Measurements from ENCODE around the gene SESN1.
"Not testable (repeated sequence)": the region's sequence is repeated elsewhere in the genome, so short reads cannot be mapped to it uniquely, and the experiment has no call there.

SESN1 gene

GRCh38 chr6:108993876-108994275, 100.8 kb downstream of the SESN1 start:
- no peak for DNase-seq

- DNase-seq = no peak
Measured at GRCh38 chr6:108989700-108990099, 104.9 kb downstream of the SESN1 start.

- DNase-seq = no peak
Measured at GRCh38 chr6:108988765-108989164, 105.9 kb downstream of the SESN1 start.

GRCh38 chr6:108988296-108988695, 106.3 kb downstream of the SESN1 start:
- DNase-seq = no peak

DNA sequence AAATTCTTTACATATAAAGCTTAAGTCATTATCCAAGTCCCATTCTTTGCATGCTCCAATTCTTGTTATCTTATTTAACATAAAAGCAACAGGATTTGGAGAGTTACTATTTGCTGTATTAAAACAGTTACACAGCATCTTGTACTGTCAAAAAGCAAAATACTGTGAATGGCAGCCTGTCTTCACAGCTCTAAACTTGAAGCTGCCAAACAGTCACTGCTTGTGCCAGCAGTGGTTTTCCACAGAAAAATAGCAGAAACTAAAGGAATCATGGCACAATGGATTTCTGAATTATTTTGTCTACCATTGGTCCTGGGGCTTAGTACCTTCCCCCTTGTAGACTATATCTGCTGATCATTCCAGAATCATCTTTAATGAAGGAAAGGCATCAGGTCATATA, 107.5 kb downstream of the SESN1 start:
- no peak for DNase-seq

GRCh38 chr6:108985301-108985700, 109.3 kb downstream of the SESN1 start:
- no peak for DNase-seq

DNA sequence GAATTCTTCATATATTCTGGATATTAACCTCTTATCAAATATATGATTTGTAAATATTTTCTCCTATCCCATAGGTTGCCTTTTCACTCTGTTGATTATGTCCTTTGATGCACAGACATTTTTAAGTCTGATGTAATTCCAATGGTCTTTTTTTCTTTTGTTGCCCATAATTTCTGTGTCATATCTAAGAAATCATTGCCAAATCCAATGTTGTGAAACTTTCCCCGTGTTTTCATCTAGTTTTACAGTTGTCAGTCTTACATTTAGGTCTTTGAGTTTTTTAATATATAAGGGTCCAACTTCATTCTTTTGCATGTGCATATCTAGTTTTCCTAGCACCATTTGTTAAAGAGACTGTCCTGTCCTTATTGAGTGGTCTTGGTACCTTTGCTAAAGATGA, 111.5 kb downstream of the SESN1 start:
- no peak for DNase-seq

DNA sequence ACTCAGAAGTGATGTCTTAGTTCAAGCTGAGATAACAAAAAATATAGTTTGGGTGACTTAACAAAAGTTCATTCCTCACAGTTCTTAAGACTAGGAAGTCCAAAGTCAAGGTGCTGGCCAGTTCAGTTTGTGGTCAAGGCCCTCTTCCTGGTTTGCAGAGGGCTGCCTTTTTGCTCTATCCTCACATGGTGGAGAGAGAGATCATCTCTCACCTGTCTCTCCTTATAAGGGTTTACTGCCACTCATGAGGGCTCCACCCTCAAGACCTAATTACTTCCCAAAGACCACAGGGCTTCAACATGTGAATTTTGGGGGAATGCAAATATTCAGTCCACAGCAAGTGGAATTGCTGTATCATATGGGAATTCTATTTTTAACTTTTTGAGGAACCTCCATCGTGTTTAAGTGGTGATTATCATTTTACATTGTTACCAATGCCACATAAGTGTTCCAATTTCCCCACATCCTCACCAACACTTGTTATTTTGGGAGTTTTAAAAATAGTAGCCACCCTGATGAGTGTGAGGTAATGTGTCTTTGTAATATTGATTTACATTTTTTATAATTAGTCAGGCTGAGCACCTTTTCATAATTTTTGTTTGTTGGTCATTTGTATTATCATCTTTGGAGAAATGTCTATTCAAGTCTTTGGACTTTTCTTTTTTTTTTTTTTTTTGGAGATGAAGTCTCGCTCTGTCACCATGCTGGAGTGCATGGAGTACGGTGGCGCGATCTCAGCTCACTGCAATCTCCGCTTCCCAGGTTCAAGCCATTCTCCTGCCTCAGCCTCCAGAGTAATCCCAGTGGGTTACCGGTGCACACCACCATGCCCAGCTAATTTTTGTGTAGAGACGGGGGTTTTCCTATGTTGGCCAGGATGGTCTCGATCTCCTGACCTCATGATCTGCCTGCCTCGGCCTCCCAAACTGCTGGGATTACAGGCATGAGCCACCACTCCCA, 112.2 kb downstream of the SESN1 start:
- DNase-seq = no peak

DNA sequence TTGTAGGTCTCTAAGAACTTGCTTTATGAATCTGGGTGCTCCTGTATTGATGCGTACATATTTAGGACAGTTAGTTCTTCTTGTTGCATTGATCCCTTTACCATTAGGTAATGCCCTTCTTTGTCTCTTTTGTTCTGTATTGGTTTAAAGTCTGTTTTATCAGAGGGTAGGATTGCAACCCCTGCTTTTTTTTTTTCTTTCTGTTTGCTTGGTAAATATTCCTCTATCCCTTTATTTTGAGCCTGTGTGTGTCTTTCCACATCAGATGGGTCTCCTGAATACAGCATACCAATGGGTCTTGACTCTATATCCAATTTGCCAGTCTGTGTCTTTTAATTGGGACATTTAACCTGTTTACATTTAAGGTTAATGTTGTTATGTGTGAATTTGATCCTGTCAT, 116.0 kb downstream of the SESN1 start:
- DNase-seq = not testable (repeated sequence)

DNA sequence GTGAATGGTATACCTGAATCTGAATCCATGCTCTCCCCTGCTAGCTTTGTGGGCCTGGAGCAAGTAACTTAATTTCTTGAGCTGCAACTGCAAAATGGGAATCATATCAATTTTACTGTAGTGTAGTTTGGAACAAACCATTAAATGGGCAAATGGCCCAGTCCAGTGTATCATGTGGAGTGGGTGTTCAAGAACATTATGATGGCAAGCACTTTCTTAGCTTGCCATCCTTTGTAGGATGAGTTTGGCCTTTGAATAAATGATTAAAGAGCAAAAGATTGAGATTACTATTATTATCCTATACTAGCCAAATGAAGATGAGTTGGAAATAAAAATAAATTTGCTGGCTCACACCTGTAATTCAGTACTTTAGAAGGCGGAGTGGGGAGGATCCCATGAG, 120.4 kb downstream of the SESN1 start:
- no peak for DNase-seq

- DNase-seq = peak; percentile 4
Measured at GRCh38 chr6:108969776-108970175, 124.9 kb downstream of the SESN1 start.

GRCh38 chr6:108968325-108969316, 126.0 kb downstream of the SESN1 start:
- DNase-seq = no peak

- DNase-seq = peak; percentile 21
Measured at GRCh38 chr6:108966855-108967755, 127.5 kb downstream of the SESN1 start.

DNA sequence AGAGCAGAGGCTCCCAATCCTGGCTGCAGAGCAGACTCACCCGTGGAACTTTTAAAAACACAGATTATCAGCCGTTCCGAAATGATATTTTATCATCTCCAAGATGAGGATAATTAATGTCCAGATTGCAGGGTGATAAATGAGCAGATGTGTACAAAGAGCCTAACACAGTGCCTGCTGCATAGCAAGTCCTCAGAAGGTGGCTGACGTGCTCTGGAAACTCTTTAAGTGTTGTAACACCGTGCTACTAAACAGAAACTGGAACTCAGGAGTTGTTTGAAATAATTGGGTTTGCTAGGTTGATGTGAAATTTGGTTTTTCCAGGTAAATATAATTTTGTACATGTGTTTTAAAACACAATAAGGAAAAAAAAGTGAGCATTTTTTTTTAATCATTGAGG, 128.4 kb downstream of the SESN1 start:
- no peak for DNase-seq

DNA sequence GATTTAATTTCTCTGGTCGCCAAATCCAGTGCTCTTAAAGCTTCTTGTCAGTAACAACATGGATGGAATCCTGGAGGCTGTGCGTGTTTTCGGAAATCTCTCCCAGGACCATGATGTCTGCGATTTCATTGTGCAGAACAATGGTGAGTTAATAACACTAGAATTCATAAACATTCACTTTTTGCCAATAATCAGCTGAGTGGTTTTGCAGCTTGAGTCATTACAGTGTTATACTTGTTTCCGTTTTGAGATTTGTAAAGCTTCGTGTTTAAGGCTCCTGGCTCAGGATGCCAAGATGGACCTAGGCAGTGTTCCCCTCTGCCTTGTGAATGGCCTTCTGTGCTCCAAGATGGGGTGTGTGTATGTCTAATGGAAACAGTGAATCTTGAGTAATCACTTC, 132.7 kb downstream of the SESN1 start:
- DNase-seq = peak; percentile 53

- DNase-seq = no peak
Measured at GRCh38 chr6:108961077-108961476, 133.6 kb downstream of the SESN1 start.

DNA sequence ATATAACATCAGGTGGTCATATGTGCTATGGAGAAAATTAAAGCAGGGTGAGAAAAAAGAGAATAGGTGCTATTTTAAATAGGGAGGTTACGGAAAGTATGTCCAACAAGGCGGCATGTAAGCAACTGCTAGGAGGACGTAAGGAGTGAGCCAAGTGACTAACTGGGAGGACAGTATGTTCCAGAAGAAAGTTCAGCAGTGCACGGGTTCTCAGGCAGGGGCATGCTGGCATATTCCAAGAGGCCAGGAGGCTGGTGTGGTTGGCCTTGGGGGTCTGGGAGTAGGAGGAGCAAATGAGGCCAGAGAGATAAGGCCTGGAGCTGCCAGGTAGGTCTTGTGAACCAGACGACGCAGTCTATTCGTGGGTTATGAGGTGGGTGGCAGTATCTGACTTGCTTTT, 134.0 kb downstream of the SESN1 start:
- no peak for DNase-seq

DNA sequence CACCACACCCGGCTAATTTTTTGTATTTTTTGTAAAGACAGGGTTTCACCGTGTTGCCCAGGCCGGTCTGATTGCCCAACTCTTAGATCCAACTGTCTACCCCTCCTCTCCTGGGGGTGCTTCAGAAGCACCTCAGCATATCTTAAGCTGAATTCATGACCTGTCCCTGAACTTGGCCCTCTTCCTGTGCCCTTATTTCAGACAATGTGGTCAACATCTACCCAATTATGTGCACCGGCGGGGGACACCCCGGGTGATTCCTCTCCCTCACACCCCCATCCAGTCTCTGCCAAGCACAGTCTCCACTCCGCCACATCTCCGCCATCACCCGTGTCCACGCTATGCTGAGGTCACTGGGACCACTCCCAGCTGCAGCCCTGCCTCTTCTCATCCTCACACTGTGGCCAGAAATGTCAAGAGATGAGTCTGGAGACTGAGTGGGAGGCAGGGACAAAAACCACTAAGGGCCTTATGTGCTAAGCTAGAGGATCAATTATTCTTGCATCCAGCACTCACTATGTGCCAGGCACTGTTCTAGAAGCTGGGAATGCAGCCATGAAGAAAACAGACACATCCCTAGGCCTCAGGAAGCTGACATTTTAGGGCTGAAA, 134.6 kb downstream of the SESN1 start:
- DNase-seq = no peak

DNA sequence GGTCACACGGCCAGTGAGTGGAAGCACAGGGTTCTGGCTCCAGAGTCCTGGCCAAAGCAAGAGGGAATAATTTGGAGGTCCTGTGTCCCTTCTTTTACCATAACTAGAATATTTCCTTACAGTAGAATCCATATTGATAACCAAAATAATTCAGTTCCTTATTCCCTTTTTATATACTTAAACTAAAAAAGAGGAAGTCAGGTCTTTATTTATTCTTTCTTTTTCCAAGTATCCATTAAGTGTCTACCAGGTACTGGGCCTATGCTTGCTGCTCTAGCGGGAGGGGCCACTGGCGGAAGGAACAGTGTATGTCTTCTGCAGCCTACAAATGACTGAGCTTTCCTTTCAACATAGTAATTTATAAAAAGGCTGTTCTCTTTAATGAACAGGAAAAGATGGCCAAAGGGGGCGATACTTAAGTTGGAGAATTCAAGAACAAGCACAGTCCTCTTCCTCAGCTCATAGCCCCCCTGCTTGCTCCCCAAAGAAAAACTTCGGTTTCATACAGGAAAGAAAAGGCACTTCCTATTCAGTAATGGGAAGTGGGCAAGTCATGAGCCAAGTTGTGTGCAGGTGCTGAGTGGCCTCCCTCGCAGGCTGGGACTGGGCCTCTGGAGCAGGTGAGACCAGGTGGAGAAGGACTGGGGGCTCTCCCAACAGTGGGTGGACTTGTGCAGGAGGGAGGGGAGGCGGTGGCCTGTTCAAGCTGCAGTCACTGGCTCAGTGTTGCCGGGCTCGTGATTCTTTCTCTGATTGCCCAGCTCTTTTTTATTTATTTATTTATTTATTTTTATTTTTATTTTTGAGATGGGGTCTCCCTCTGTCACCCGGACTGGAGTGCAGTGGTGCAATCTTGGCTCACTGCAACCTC, 135.5 kb downstream of the SESN1 start:
- no peak for DNase-seq

DNA sequence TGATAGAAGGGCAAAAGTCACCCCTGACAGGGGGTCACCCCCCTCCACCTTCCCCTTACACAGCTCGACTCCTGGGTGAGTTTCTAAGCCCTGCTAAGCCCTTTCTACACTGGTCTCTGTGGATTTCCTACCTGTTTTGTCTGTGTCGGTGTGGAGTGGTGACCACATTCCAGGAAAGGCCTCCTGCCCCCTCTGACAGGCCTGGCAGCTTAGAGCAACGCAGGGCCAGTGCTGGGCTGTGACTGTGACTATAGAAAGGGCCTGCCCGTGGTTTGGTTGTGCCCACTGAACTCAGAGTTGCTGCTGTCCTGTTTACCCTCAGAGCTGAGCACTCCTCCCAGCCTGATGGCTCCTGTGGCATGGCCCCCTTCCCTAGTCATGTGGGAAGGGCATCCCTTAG, 137.4 kb downstream of the SESN1 start:
- DNase-seq = no peak
